Kidney epithelial cell (primary cell): ENCODE measurements around the gene FILIP1L. TPM values are rescaled to one million over a fixed set of nuclear protein-coding genes. Genes with fewer than 3 reads are reported as not detected.

Source experiments
- DNase-seq: peaks from one replicate; pipeline ENCODE4 v3.0.0-alpha.2; 2010; ENCODE audit warnings: low read depth
- H3K27me3 ChIP-seq: 2 replicates; pipeline ENCODE4 v1.6.0; 2011; ENCODE audit warnings: low read length; ENCODE audit not compliant: control insufficient read depth, insufficient read depth
- H3K36me3 ChIP-seq: 2 replicates; pipeline ENCODE4 v1.5.1; 2011; ENCODE audit warnings: low read length; ENCODE audit not compliant: control insufficient read depth, insufficient read depth
- H3K4me3 ChIP-seq: 2 replicates; pipeline ENCODE4 v1.5.1; 2011; ENCODE audit warnings: low read depth, mild to moderate bottlenecking, control low read depth, low read length
- total RNA-seq: library from RNA; depleted of rRNA; stranded (reverse); fragments of >200 nt; gene quantifications from 2 replicates; pipeline ENCODE4 v1.2.3, GENCODE V29; 2015
- TF ChIP-seq, protein P1 (sequence below): IDR thresholded peaks from 2 replicates; pipeline ENCODE4 v1.5.1; 2011; ENCODE audit warnings: mild to moderate bottlenecking, moderate library complexity, low read length, control low read depth, inconsistent platforms; ENCODE audit not compliant: insufficient read depth, poor library complexity, severe bottlenecking

Gene FILIP1L
- total RNA-seq, 1 donor from 2014 or later = 15.6 TPM

DNA sequence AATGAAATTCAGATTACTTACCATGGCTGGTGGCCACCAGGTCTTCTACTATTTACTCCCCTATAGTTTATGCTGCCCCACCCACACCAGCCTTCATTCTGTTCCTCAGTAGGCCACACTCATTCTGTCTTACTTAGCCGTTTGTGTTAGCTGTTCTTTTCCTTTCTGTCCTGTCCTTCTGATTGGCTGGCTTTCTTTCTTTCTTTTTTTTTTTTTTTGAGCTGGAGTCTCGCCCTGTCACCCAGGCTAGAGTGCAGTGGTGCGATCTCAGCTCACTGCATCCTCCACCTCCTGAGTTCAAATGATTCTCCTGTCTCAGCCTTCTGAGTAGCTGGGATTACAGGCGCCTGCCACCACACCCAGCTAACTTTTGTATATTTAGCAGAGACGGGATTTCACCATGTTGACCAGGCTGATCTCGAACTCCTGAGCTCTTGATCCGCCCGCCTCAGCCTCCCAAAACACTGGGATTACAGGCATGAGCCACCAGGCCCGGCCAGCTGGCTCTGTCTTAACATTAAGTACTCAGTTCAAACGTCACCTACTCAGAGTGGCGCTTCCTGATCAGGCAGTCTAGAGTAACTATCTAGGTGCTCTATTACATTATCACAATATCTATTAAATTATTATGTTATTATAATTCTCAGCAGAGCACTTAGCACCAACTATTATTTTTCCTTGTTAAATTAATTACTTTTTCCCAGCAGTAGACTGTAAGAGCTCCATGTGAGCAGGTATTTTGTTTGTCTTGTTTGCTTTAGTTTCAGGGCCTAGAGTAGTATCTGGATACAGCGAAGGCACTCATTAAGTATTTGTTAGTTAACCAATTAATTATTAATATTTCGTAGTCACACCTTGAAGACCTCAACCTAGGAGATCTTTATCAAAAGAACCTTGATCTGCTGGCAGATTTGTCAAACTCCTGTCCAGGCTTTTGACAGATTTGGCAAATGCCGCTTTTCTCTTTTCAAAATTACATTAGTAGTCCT, 290.3 kb downstream of the FILIP1L start:
- H3K36me3 ChIP-seq = no peaks in the 10 kb centered on the region
- TF ChIP-seq, protein P1, sequence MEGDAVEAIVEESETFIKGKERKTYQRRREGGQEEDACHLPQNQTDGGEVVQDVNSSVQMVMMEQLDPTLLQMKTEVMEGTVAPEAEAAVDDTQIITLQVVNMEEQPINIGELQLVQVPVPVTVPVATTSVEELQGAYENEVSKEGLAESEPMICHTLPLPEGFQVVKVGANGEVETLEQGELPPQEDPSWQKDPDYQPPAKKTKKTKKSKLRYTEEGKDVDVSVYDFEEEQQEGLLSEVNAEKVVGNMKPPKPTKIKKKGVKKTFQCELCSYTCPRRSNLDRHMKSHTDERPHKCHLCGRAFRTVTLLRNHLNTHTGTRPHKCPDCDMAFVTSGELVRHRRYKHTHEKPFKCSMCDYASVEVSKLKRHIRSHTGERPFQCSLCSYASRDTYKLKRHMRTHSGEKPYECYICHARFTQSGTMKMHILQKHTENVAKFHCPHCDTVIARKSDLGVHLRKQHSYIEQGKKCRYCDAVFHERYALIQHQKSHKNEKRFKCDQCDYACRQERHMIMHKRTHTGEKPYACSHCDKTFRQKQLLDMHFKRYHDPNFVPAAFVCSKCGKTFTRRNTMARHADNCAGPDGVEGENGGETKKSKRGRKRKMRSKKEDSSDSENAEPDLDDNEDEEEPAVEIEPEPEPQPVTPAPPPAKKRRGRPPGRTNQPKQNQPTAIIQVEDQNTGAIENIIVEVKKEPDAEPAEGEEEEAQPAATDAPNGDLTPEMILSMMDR = no peak
- H3K27me3 ChIP-seq = no peaks in the 10 kb centered on the region
- no peak overlapping the region for H3K4me3 ChIP-seq
- DNase-seq = no peak

DNA sequence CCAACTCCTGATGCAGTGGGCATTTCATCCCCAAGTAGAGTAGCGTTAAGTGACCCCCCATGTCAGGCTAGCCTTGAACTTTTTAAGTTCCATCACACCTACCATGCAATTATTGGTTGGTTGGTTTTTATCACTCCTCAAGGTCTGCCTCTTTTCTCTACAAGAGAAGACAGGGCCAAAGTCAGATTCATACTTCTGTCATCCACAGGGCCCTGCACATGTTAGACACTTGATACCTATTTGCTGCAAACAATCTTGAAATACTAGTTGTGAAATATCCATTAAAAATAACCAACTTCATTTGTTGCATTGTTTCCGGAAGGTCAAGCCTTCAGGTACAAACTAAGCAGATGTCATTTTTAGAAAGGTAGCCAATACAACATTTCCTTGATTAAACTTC, 295.5 kb downstream of the FILIP1L start:
- DNase-seq = no peak
- Histone ChIP-seq H3K36me3 (no peaks in the 10 kb centered on the region), H3K27me3 (no peaks in the 10 kb centered on the region), H3K4me3 (no peak overlapping the region)
- TF ChIP-seq, protein P1 = no peak

DNA sequence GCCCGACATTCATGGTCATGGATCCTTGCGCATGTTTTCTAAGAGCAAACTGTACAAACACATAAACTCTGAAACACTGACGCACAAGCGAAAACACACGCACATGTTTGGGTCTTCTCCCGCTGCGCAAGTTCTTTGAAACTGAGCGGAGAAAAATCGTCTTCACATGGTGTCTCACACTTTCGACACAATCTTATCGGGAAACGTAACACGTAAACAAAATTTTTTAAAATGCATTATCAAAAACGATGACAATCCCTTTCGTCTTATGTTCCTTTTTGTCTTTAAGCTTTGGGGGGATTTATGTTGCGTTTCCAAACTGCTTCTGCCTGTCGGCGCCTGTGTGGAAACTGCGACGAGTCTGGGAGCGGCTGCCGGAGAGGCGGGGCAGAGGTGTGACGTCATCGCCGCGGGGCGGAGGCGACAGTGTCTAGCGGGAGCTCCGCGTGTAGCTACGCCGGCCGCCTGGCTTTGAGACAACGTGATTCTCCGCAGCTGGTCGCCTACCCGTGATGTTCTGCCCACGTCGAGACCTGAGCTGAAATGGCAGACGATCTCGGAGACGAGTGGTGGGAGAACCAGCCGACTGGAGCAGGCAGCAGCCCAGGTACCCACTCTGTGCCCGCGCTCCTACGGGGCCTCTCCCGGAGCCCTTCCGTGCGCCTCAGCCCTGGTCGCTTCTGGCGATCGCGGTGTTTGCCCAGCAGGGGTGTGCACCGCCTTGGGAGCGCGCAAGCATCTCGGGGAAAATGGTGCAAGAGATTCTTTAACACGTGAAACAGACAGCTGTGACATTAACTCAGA, 296.7 kb downstream of the FILIP1L start, which contains the start of gene CMSS1:
Gene CMSS1 (plus strand): TSS at position 426 of the 804 bp plus-strand sequence.
- no peaks in the 10 kb centered on the region for H3K27me3 ChIP-seq
- peak; percentile 53 for DNase-seq
- no peaks in the 10 kb centered on the region for H3K36me3 ChIP-seq
- H3K4me3 ChIP-seq = peak within 1 kb of the TSS; percentile 81
- TF ChIP-seq, protein P1 = peak; percentile 37

DNA sequence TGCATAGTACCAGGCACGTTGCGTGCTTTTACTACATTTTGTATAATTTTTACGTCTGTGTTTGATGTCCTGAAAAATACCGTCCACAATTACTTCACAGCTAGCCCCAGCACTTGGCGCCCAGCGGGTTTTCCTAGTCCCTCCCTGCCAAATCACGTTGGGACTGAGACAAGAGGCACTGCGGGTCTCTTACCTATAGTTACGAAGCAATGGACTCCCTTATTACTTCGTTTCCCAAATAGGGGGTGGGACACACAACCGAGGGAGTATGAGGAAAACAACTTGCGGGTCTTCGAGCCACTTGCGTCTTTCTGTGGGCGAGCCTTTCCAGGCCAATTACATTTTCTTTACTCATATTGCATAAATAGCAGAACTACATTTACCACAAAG, 297.3 kb downstream of the FILIP1L start:
- no peak for DNase-seq
- TF ChIP-seq, protein P1 = no peak
- no peaks in the 10 kb centered on the region for H3K36me3 ChIP-seq
- H3K27me3 ChIP-seq = no peaks in the 10 kb centered on the region
- peak overlapping the region; percentile 81 for H3K4me3 ChIP-seq

DNA sequence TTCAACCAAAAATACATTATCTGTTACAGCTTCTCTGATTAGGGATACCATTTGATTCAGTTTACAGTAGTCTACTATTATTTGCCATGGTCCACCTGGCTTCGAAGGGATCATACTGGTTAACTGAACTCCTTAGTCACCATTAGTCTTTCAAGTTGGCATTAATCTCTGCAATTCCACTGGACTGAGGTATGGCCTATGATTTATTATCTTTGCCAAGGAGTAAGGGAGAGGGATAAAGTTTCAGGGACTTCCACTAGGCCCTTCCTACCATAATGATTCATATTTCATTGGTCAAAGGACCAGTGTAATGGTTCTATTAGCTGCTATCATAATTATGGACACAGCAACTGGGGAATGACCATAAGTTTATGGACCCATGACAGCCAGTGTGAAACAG, 303.9 kb downstream of the FILIP1L start:
- no peak for DNase-seq
- TF ChIP-seq, protein P1 = no peak
- no peaks in the 10 kb centered on the region for H3K27me3 ChIP-seq
- H3K36me3 ChIP-seq = no peaks in the 10 kb centered on the region
- no peak overlapping the region for H3K4me3 ChIP-seq
